Measurements from ENCODE around the gene DTX2.
A peak's percentile ranks its signal among the peaks of the same experiment; 100 is the strongest.
"Not testable (repeated sequence)": the region's sequence is repeated elsewhere in the genome, so short reads cannot be mapped to it uniquely, and the experiment has no call there.

The DTX2 gene

DNA sequence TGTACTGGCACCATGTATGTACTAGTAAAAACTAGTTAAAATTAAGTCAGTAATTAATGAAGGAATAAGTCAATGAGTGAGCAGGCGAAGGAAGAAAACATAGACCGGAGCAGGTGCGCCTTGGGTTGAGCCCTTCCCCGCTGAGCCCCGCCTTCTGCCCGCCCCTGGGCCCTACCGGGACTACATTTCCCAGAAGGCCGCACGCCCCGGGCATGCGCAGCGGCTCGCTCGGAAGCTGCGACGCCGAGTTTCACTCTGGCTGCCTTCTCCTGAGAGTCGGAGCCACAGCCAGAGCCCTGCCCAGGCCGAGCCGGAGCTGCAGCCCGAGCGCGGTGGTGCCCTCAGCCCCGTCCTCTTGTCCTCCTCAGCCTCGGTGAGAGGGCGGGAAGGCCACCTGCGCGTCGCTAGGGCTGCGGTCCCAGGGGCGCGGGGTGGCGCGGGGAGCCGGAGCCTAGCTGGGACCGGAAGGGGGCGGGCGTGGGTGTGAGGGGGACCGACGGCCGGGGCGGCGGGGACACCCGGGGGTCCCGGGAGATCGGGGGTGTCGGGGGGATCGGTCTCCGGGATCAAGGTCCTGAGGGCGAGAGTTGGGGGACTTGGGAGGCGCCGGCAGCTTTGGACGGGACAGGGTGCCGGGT, at the start of gene DTX2:
Gene DTX2, plus strand, starts transcription at position 246 of the 638 bp plus-strand sequence. CDS start 18,801 bp downstream, outside the sequence.
- not testable (repeated sequence) for DNase-seq (ENCODE audit: low read depth, low spot score)

DNA sequence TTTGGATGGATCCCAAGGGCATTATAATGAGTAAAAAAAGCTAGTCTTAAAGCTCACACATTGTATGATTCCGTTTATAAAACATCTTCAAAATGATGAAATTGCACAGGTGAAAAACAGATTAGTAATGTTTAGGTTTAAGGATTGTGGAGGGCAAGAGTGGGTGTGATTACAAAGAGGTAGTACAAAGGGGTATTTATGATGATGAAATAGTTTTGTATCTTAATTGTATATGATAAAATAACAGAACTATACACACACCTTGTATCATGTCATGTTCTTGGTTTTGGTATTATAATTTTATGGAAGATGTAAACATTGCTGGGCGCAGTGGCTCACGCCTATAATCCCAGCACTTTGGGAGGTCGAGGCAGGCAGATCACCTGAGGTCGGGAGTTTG, 49.3 kb upstream of the DTX2 start:
- DNase-seq (ENCODE audit: low read depth, low spot score), result no peak

DNA sequence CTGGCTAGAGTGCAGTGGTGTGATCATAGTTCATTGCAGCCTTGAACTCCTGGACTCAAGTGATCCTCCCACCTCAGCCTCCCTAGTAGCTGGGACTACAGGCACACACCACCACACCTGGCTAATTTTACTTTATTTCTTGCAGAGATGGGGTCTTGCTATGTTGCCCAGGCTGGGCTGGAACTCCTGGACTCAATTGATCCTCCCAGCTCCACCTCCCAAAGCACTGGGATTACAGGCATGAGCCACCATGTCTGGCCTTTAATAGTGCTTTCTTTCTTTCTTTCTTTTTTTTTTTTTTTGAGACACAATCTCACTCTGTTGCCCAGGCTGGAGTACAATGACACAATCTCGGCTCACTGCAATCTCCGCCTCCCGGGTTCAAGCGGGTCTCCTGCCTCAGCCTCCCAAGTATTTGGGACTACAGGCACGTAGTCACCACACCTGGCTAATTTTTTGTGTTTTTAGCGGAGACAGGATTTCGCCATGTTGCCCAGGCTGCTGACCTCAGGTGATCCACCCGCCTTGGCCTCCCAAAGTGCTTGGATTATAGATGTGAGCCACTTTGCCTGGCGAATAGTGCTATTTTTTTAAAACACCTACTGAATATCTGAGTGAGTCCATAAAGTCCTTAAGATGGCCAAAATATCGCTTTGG, 43.7 kb upstream of the DTX2 start:
- not testable (repeated sequence) for DNase-seq (ENCODE audit: low read depth, low spot score)

DNA sequence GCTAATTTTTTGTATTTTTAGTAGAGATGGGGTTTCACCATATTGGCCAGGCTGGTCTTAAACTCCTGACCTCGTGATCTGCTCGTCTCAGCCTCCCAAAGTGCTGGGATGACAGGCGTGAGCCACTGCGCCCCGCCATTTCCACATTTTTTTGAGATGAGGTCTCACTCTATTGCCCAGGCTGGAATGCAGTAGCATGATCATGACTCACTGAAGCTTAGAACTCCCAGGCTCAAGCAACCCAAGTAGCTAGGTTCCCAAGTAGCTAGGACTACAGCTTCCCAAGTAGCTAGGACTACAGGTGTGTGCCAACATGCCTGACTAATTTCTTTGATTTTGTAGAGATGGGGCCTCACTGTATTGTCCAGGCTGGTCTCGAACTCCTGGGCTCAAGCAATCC, 40.4 kb upstream of the DTX2 start:
- peak; percentile 92 for DNase-seq (ENCODE audit: low read depth, low spot score)

DNA sequence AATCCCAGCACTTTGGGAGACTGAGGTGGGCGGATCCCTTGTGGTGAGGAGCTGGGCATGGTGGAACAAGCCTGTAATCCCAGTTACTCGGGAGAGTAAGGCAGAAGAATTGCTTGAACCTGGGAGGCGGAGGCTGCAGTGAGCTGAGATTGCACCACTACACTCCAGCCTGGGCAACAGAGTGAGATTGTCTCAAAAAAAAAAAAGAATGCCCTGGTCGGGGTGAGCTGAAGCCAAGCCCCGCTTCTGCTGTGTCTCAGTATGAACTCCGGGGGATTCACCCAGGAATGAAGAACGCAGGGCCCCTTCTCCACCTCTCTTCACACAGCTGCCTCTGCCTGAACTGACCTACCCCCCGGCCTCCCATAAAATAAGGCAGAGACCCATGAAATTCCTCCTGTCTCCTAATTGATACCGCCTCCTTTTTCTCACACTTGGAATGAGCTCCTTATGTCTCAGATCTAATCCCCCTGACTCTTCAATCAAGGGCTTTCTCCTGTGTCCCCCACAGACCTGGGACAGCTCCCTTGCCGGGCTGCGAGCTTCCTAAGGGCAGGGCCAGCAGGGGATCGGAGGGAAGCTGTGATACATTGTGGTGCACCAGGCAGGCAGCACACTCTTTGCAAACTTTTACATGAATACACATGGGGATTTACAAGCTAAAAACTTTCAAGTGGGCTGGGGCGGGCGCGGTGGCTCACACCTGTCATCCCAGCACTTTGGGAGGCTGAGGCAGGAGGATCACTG, 37.7 kb upstream of the DTX2 start:
- DNase-seq (ENCODE audit: low read depth, low spot score), result peak; percentile 56

DNA sequence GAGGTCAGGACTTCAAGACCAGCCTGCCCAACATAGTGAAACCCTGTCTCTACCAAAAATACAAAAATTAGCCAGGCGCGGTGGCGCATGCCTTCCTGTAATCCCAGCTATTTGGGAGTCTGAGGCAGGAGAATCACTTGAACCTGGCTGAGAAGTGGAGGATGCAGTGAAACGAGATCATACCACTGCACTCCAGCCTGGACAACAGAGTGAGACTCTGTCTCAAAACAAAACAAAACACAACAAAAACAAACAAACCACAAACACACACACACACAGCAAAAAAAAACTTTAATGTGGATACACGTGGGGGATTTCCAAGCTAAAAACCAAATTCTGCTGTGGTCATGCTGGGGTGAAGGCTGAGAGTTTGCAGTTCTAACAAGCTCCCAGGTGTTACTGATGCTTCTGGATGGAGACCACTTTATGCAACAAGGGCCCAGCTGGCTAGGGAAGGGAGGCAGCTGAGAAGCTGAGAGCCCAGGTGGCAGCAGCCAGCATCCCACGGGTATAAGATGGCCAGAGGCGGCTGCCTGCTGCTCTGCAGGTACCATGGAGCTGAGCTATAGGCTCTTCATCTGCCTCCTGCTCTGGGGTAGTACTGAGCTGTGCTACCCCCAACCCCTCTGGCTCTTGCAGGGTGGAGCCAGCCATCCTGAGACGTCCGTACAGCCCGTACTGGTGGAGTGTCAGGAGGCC, 36.9 kb upstream of the DTX2 start, which contains the start of gene ZP3:
Gene ZP3, plus strand, starts transcription at position 538 of the 699 bp plus-strand sequence. Its CDS starts 15 bp downstream, at position 553.
- peak; percentile 14 for DNase-seq (ENCODE audit: low read depth, low spot score)

DNA sequence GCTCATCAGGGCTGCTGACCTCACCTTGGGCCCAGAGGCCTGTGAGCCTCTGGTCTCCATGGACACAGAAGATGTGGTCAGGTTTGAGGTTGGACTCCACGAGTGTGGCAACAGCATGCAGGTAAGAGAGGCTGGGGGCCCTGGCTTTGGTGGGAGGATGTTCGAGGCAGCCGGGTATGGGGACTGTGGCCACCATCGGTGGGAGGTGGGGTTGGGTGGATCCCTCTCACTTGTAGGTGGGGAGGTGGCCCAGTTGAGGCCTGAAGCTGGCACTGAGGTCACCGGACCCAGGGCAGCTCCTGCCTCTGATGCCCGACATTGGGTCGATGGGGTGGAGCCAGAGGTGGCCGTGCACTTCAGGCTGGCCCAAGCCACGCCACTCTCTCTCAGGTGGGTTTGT, 36.4 kb upstream of the DTX2 start:
- DNase-seq (ENCODE audit: low read depth, low spot score), result no peak

DNA sequence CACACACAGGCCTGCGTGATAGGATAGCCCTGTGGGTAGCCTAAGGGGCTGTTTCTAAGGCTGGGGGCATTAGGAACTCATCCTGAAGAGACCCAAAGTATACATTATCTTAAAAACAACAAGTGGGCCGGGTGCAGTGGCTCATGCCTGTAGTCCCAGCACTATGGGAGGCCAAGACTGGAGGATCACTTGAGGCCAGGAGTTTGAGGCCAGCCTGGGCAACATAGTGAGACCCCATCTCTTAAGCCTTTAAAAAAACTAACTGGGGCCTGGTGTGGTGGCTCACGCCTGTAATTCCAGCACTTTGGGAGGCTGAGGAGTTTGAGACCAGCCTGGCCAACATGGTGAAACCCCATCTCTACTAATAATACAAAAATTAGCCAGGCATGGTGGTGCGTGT, 36.0 kb upstream of the DTX2 start:
- DNase-seq (ENCODE audit: low read depth, low spot score), result not testable (repeated sequence)

DNA sequence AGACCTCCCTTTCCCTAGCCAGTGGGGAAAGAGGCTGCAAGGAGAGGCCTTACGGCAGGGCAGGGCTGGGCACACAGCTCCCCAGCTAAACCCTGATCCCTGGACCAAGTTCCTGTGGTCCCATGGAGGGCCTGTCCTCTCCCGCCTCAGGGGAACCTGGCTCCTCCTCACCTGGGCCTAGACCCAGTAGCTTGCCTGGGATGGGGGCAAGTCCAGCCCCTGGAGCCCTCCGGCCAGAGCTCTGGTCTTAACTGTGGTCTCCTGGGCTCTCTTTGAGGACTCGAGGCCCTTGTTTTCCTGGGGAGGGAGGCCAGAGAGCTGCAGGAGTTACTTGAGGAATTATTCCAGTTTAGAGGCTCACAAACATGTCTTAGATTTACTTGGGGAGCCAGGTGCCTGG, 35.3 kb upstream of the DTX2 start:
- no peak for DNase-seq (ENCODE audit: low read depth, low spot score)

DNA sequence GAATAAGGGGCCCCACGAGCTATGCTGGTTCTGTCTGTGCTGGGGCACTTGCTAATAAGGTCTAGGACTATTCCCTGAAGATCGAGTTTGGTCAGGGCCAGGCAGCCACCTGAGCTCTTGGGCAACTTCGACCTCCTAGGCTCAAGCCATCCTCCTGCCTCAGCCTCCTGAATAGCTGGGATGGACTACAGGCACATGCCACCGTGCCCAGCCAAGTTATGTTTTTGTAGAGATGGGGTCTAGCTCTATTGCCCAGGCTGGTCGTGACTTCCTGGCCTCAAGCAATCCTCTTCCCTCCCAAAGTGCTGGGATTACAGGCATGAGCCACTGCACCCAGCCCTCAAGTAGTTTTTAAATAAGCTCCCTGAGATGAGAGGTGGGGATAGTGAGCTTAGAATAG, 33.9 kb upstream of the DTX2 start:
- no peak for DNase-seq (ENCODE audit: low read depth, low spot score)

DNA sequence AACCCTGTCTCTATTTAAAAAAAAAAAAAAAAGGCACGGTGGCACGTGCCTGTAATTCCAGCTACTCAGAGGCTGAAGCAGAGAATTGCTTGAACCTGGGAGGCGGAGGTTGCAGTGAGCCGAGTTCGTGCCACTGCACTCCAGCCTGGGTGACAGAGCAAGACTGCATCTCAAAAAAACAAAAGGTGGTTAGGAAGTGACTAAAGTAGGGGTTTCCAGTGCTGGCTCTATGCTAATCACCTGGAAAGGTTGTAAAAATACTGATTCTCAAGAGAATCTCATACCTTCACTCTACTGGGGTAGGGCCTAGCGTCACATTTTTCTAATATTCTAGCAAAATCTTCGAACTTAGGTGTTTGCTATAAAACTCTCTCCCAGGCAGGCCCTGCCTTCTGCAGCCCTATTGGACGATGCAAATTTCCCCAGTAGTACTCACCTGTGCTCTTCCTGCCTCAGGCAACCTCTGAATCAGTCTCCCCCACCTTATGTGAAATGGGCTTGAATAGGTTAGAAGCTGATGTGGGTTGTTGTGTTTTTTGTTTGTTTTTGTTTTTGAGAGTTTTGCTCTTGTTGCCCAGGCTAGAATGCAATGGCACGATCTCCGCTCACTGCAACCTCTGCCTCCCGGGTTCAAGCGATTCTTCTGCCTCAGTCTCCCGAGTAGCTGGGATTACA, 33.2 kb upstream of the DTX2 start:
- DNase-seq (ENCODE audit: low read depth, low spot score), result no peak

DNA sequence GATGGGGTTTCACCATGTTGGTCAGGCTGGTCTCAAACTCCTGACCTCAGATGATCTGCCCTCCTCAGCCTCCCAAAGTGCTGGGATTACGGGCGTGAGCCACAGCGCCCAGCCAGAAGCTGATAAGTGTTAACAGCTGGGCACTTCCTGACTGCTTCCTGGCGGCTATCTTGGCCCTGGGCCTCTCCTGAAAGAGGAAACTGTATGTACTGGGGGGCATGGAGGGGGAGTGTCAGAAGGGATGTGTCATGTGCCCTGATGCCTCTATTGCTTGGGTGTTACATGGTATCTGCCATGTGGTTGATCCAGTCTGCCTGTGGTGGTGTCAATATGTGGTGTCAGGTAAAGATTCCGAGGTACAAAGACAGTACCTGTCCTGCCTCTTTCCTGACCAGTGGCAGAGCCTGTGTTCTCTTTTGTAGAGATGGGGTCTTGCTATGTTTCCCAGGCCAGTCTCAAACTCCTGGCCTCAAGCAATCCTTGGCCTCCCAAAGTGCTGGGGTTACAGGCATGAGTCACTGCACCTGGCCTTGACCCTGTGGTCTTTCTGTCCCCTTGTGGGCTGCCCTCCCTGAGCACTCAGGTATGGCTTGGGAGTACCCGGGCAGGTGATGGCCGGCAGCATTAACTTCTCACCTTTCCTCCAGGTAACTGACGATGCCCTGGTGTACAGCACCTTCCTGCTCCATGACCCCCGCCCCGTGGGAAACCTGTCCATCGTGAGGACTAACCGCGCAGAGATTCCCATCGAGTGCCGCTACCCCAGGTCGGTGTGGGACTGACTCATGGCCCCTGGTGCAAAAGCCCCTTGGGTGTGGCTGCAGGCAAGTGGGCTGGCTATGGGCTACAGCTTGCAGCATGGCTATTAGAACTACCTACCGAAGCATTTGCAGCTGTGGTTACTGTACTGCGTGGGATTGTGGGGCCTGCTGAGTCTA, 32.4 kb upstream of the DTX2 start:
- DNase-seq (ENCODE audit: low read depth, low spot score), result no peak

DNA sequence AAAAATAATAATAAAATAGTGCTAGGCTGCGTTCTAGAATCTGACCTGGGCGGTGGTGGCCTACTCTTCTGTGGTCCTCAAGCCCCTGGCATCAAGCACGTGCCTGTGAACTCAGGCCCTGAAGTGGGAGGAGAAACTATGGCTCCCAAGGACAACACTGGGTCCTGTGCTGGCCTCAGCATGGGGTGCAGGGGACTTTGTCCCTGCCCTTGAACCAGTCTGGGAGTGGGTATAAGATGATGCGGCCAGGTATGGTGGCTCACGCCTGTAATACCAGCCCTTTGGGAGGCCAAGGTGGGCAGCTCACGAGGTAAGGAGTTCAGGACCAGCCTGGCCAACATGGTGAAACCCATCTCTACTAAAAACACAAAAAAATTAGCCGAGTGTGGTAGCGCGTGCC, 31.3 kb upstream of the DTX2 start:
- no peak for DNase-seq (ENCODE audit: low read depth, low spot score)

DNA sequence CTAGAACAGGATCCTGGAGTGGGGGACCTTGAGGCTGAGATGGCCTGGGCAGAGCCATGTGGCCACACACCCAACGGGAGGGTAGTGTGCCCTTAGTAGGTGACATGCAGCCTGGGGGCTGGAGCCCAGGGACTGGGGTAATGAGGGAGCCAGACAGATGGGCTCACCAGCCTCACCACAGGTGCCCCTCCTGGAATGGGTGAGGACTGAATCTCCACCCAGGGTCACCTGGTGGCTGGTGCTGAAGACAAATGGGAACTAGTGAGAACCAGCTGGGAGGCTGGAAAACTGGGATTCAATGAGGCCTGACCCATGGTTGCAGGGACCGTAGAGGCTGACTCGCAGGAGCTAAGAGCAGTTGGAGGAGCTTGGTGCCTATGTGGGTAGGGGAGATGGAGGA, 30.7 kb upstream of the DTX2 start:
- no peak for DNase-seq (ENCODE audit: low read depth, low spot score)

DNA sequence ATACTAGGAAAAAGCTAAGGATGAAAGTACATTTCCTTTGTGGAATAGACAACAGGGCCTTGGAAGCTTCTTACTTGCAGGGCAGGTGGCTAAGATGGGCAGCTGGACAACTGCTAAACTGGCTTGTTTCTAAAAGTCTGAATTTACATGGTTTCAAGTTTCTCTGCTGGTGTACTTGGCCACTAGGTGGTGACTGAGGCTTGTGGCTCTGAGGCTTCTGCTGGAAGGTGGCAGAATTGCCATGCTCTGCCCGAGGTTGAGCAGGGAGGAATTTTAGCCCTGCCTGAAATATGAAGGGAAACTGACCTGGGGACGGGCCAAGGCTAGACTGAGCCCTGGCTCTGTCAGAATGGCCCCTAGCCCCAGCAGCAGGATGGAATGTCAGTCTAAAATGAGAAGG, 23.6 kb upstream of the DTX2 start:
- DNase-seq (ENCODE audit: low read depth, low spot score), result peak; percentile 90

DNA sequence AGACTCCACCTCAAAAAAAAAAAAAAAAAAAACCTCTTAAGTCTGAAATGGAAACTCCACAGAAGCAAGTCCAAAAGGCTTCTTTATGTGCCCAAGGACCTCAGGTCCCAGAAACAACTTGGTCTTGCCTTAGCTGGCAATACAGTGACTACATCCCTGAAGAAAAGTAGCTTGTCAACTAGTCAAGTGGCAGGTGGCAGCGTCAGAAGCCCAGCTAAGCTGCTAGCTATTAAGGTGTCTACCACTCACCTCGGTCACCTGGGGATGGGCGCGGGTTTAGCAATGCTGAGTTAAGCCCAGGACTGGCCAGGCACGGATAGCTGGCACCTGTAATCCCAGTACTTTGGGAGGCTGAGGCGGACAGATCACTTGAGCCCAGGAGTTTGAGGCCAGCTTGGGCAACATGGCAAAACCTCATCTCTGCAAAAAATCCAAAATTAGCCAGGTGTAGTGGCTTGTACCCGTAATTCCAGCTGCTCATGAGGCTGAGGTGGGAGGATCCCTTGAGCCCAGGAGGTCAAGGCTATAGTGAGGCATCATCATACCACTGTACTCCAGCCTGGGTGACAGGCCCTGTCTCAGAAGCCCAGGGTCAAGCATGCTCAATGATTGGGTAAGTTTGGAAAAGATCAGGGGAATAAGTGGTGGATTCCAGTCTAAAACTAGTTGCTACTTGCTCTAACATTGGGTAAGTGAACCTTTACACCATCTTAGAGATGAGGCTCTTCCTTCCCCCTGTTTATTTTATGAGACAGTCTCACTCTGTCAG, 22.2 kb upstream of the DTX2 start:
- not testable (repeated sequence) for DNase-seq (ENCODE audit: low read depth, low spot score)

DNA sequence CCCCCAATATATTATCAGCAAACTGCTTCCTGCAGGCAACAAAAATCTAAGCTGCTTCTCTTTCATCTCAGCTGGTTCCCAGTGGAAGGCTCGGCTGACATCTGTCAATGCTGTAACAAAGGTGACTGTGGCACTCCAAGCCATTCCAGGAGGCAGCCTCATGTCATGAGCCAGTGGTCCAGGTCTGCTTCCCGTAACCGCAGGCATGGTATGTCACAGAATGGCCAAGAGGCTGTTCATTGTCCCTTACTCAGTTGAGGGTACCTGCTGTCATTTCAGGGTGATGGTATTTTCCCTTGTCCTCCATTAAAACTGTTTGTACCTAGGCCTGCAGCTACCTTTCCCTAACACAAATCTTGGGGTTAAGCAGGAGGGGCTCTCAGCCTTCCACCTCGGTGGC, 21.1 kb upstream of the DTX2 start:
- DNase-seq (ENCODE audit: low read depth, low spot score), result not testable (repeated sequence)

DNA sequence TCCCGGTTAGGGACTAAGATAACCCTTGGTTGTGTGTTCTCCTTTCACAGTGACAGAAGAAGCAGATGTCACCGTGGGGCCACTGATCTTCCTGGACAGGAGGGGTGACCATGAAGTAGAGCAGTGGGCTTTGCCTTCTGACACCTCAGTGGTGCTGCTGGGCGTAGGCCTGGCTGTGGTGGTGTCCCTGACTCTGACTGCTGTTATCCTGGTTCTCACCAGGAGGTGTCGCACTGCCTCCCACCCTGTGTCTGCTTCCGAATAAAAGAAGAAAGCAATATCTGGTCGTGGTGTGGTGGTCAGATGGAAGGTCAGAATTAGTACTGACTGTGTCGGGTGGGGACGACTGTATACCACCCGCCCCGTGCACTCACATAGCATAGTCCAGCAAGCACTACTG, 19.7 kb upstream of the DTX2 start:
- DNase-seq (ENCODE audit: low read depth, low spot score), result not testable (repeated sequence)

DNA sequence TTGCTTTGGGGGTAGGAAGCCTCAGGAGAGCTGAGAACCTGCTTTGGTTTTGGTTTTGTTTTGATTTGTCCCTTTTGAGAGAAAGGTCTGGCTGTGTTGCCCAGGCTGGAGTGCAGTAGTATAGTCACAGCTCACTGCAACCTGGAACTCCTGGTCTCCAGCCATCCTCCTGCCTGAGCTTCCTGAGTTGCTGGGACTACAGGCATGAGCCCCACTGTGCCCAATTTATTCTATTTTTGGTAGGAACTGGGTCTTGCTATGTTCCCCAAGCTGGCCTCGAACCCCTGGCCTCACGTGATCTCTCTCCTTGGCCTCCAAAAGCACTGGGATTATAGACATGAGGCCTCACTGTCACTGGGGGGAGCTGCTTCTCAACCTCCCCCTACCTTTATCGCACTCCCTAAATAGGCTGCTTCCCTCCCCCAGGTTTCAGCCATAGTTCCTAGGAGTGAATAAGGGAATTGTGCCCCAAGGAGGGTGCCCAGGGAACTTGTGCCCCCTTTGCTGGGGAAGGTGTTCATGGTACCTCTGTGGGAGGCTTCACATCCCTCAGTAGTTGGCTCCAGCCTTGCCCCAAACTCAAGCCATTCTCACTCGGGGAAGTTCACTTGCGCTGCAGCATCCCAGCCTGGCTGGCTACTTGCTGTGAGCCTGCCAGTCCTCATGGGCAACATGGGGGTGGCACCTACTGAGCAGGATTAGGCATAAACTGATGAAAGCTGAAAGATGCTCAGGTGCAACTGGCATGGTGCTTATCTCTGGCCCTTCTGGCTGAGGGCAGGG, 18.7 kb upstream of the DTX2 start:
- not testable (repeated sequence) for DNase-seq (ENCODE audit: low read depth, low spot score)
